Vagina (tissue), 2 donors: ENCODE results near the gene SLC16A9. TPM values are rescaled to one million over a fixed set of nuclear protein-coding genes. Genes with fewer than 3 reads are reported as not detected.

Source experiments
- DNase-seq, 2 donors: peaks; one replicate each; pipeline ENCODE4 v3.0.0-alpha.2; 2017; ENCODE audit errors: extremely low spot score in 2 of 2
- H3K27ac ChIP-seq: fragments of 200-600 bp; sonication (generic); one replicate; pipeline ENCODE4 v1.5.1; 2019
- H3K27me3 ChIP-seq: fragments of 200-600 bp; sonication (generic); one replicate; pipeline ENCODE4 v1.5.1; 2019
- H3K36me3 ChIP-seq, 2 donors: fragments of 200-600 bp; sonication (generic); one replicate each; pipeline ENCODE4 v1.5.1; 2017 to 2019
- H3K4me1 ChIP-seq: fragments of 200-600 bp; sonication (generic); one replicate; pipeline ENCODE4 v1.5.1; 2019
- H3K4me3 ChIP-seq, 2 donors: fragments of 200-600 bp; sonication (generic); 1 replicate in 1 of 2; 2 replicates in 1 of 2; pipeline ENCODE4 v1.5.1; 2016 to 2019
- H3K9me3 ChIP-seq: fragments of 200-600 bp; sonication (generic); one replicate; pipeline ENCODE4 v1.5.1; 2019
- POLR2A ChIP-seq, 2 donors: fragments of 450-650 bp; IDR thresholded peaks; one replicate each; pipeline ENCODE4 v1.6.1; 2017; ENCODE audit warnings: antibody characterized with exemption in 2 of 2, mild to moderate bottlenecking in 2 of 2, moderate library complexity in 2 of 2
- POLR2AphosphoS5 ChIP-seq, 2 donors: sonication (generic); formaldehyde crosslinking; IDR thresholded peaks; one replicate each; pipeline ENCODE4 v1.9.0; 2017; ENCODE audit warnings: antibody characterized with exemption in 2 of 2, mild to moderate bottlenecking in 2 of 2, low read depth in 1 of 2; ENCODE audit not compliant: insufficient read depth in 1 of 2
- intact Hi-C: fragments of 100-400 bp; cut with DNase I; formaldehyde crosslinking; loops from one replicate; pipeline ENCODE4 v1.15.1; 2023
- total RNA-seq: library from RNA; depleted of rRNA; stranded (reverse); fragments of >200 nt; gene quantifications from one replicate; pipeline ENCODE4 v1.2.3, GENCODE V29; 2016
- TF ChIP-seq, protein P1 (sequence below), 3 experiments: fragments of 450-650 bp in 2 of 3; fragments of 200-600 bp in 1 of 3; sonication (generic) in 1 of 3; IDR thresholded peaks; one replicate each; pipeline ENCODE4 v1.5.1; 2017 to 2019; ENCODE audit warnings: antibody characterized with exemption in 3 of 3, mild to moderate bottlenecking in 2 of 3, moderate library complexity in 2 of 3

The SLC16A9 gene
- total RNA-seq, 1 donor from 2014 or later, result 3.7 TPM

DNA sequence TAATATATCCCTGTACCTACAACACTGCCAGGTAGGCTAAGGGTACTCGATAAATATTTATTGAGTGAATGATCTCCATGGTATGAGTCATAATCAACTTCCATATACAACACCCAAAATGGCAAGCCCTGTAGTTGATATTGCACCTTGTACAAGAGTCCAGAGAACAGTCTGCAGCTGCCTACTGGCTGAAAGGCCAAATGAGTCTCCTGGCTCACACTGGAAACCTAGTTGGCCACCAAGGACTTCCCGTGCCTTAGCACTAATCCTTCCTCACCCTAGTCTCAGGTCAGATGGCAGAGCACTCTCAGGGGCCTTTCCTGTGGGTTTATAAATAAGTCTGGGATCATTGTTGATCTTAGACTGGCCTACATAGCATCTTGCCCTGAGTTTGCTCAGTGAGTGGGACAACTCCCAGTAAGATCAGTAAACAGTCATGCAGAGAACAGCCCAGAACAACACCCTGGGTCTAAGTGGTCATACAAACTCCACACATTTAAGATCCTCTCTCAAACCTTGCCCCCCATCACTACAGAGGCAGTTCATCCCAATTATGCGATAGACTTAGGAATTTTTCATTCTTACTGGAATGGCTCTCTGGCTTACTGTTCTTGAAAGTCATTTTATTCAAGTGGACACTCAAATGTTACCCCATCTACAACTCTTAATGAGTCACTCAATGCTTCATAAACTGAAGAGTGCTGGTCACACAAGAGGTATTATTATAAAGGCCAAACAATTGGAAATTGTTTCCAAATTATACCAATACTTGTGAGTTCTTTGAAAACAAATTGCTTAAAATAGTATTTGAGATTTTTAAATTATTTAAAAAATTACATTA lies 14.7 kb upstream of the SLC16A9 start:
- intact Hi-C loops, result no loop called here
- no peaks in the 10 kb centered on the region for H3K9me3 ChIP-seq
- DNase-seq, result no peak
- no peaks in the 10 kb centered on the region for H3K4me1 ChIP-seq
- no peak overlapping the region for H3K27ac ChIP-seq
- no peaks in the 10 kb centered on the region for H3K36me3 ChIP-seq
- no peak overlapping the region for H3K4me3 ChIP-seq
- no peak for TF ChIP-seq POLR2AphosphoS5 (IDR thresholded peaks at IDR 0.05; ENCODE audit: insufficient read depth in 1 of 2, low read depth in 1 of 2)
- TF ChIP-seq, protein P1, sequence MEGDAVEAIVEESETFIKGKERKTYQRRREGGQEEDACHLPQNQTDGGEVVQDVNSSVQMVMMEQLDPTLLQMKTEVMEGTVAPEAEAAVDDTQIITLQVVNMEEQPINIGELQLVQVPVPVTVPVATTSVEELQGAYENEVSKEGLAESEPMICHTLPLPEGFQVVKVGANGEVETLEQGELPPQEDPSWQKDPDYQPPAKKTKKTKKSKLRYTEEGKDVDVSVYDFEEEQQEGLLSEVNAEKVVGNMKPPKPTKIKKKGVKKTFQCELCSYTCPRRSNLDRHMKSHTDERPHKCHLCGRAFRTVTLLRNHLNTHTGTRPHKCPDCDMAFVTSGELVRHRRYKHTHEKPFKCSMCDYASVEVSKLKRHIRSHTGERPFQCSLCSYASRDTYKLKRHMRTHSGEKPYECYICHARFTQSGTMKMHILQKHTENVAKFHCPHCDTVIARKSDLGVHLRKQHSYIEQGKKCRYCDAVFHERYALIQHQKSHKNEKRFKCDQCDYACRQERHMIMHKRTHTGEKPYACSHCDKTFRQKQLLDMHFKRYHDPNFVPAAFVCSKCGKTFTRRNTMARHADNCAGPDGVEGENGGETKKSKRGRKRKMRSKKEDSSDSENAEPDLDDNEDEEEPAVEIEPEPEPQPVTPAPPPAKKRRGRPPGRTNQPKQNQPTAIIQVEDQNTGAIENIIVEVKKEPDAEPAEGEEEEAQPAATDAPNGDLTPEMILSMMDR (IDR thresholded peaks at IDR 0.05), result no peak
- no peaks in the 10 kb centered on the region for H3K27me3 ChIP-seq

DNA sequence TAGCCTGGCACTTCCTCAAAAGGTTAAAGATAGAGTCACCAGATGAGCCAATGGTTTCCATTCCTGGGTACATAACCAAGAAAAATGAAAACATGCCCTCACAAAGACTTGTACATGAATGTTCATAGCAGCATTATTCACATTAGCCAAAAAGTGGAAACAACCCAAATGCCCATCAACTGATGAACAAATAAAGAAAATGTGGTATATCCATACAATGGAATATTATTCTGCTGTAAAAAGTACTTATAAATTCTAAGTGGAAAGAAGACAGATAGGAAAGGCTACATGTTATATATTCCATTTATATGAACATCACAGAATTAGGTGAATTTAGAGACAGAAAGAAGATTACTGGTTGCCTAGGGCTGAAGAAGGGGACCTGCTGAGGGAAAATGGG lies 10.7 kb upstream of the SLC16A9 start:
- Histone ChIP-seq H3K4me1 (no peaks in the 10 kb centered on the region), H3K9me3 (no peaks in the 10 kb centered on the region), H3K4me3 (no peak overlapping the region), H3K27ac (no peak overlapping the region), H3K27me3 (no peaks in the 10 kb centered on the region), H3K36me3 (no peaks in the 10 kb centered on the region)
- DNase-seq, result no peak
- no peak for TF ChIP-seq POLR2AphosphoS5 (IDR thresholded peaks at IDR 0.05; ENCODE audit: insufficient read depth in 1 of 2, low read depth in 1 of 2)
- TF ChIP-seq, protein P1 (IDR thresholded peaks at IDR 0.05), result no peak
- TF ChIP-seq POLR2A (IDR thresholded peaks at IDR 0.05), result no peak
- intact Hi-C loops, result no loop called here

DNA sequence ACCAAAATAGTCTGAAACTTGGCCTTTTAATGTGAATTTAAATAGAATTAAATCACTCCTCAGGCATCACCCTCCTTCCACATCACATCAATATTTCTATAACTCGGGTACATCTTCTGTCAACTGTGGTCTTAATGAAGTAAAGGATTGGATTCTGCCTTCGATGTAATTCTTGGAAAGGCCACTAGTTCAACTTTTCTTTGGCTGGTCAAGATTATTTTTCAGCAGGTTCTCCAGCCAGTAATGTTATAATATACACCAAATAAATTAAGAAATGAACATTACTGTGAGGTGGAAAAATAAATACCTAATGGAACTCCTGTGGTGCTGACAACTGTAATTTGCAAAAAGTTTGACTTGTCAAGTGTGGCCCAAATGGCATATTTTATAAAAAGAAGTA lies 9.7 kb upstream of the SLC16A9 start:
- H3K4me1 ChIP-seq, result no peaks in the 10 kb centered on the region
- TF ChIP-seq POLR2AphosphoS5 (IDR thresholded peaks at IDR 0.05; ENCODE audit: insufficient read depth in 1 of 2, low read depth in 1 of 2) (no peak), POLR2A (IDR thresholded peaks at IDR 0.05) (no peak)
- TF ChIP-seq, protein P1 (IDR thresholded peaks at IDR 0.05), result no peak
- no peaks in the 10 kb centered on the region for H3K36me3 ChIP-seq
- no peak overlapping the region for H3K27ac ChIP-seq
- H3K4me3 ChIP-seq, result no peak overlapping the region
- intact Hi-C loops, result no loop called here
- no peaks in the 10 kb centered on the region for H3K9me3 ChIP-seq
- no peaks in the 10 kb centered on the region for H3K27me3 ChIP-seq
- DNase-seq, result no peak

DNA sequence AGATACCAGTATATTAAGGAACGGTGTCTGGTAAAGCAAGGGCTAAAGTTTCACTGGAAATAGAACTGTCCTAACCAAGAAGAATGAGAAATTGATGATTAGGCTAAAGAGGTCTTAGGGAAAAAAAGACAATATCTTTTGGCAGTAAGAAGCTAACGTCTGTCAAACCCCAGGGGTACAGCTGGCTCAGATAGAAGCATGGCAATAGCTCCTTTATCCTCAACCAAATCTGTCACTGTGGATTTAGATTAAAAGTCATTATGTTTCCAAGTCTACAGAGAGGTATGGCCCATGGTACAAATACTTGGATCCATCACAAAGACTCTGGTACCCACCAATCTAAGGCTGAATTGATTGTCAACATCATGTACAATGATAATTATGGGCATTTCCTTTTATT lies 8.6 kb upstream of the SLC16A9 start:
- H3K9me3 ChIP-seq, result no peaks in the 10 kb centered on the region
- H3K4me3 ChIP-seq, result no peak overlapping the region
- H3K27me3 ChIP-seq, result no peaks in the 10 kb centered on the region
- no peak for DNase-seq
- no peak for TF ChIP-seq POLR2A (IDR thresholded peaks at IDR 0.05)
- TF ChIP-seq POLR2AphosphoS5 (IDR thresholded peaks at IDR 0.05; ENCODE audit: insufficient read depth in 1 of 2, low read depth in 1 of 2), result no peak
- TF ChIP-seq, protein P1 (IDR thresholded peaks at IDR 0.05), result no peak
- intact Hi-C loops, result no loop called here
- no peaks in the 10 kb centered on the region for H3K36me3 ChIP-seq
- no peak overlapping the region for H3K27ac ChIP-seq
- no peaks in the 10 kb centered on the region for H3K4me1 ChIP-seq

DNA sequence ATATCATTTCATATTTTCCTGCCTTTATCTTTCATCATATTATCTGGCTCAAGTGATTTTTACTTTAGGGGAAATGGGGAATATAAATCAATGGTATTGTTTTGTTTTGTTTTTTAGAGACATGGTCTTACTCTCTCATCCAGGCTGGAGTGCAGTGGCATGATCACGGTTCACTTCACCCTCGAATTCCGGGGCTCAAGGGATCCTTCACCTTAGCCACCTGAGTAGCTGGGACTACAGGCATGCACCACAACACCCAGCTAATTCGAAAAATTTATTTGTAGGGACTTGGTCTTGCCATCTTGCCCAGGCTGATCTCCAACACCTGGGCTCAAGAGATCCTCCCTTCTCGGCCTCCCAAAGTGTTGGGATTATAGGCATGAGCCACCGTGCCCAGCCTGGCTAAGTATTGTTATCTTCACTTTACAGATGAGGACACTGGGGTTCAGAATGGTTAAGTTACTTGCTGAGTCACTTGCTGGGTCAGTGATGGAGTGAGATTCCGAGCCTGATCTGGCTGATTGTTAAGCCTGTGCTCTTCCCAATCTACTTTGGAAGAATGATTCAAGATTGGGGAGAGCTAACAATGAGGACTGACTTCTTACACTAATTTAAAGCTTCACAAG lies 3.7 kb upstream of the SLC16A9 start:
- no peaks in the 10 kb centered on the region for H3K27me3 ChIP-seq
- no peak for TF ChIP-seq POLR2A (IDR thresholded peaks at IDR 0.05)
- TF ChIP-seq, protein P1 (IDR thresholded peaks at IDR 0.05), result no peak
- TF ChIP-seq POLR2AphosphoS5 (IDR thresholded peaks at IDR 0.05; ENCODE audit: insufficient read depth in 1 of 2, low read depth in 1 of 2), result no peak

More for the DNA sequence above, 3.7 kb upstream of the SLC16A9 start:
- Histone ChIP-seq H3K36me3 (no peaks in the 10 kb centered on the region), H3K27ac (no peak overlapping the region), H3K9me3 (no peaks in the 10 kb centered on the region), H3K4me1 (peaks cover 21% of the 10 kb centered on the region), H3K4me3 (no peak overlapping the region)
- no peak for DNase-seq
- intact Hi-C loops, result no loop called here
